Neural progenitor cell (in vitro differentiated cells): Measurements from ENCODE around the gene RPL12. TPM values are rescaled to one million over a fixed set of nuclear protein-coding genes. Genes with fewer than 3 reads are reported as not detected.
A peak's percentile ranks its signal among the peaks of the same experiment; 100 is the strongest.

Source experiments
- DNase-seq: peaks from one replicate; pipeline ENCODE4 v3.0.0-alpha.2; 2016; ENCODE audit warnings: low spot score
- H2AFZ ChIP-seq: fragments of 200-600 bp; sonication (generic); replicated peaks from 2 replicates; pipeline ENCODE4 v1.6.1; 2016; ENCODE audit warnings: antibody characterized with exemption
- H3F3A ChIP-seq: fragments of 200-600 bp; sonication (generic); 2 replicates; pipeline ENCODE4 v1.6.1; 2016; ENCODE audit warnings: antibody characterized with exemption, low read depth
- H3K27ac ChIP-seq: fragments of 200-600 bp; sonication (generic); 2 replicates; pipeline ENCODE4 v1.5.1; 2016; ENCODE audit warnings: mild to moderate bottlenecking
- H3K27me3 ChIP-seq: fragments of 200-600 bp; sonication (generic); 2 replicates; pipeline ENCODE4 v1.6.1; 2016; ENCODE audit warnings: mild to moderate bottlenecking, moderate library complexity
- H3K36me3 ChIP-seq: fragments of 200-600 bp; sonication (generic); 2 replicates; pipeline ENCODE4 v1.5.1; 2016
- H3K4me1 ChIP-seq: fragments of 200-600 bp; sonication (generic); 2 replicates; pipeline ENCODE4 v1.6.1; 2016; ENCODE audit warnings: mixed run types
- H3K4me2 ChIP-seq: fragments of 200-600 bp; sonication (generic); 2 replicates; pipeline ENCODE4 v1.6.1; 2016
- H3K4me3 ChIP-seq: fragments of 200-600 bp; sonication (generic); 2 replicates; pipeline ENCODE4 v1.5.1; 2016
- H3K79me2 ChIP-seq: fragments of 200-600 bp; sonication (generic); 2 replicates; pipeline ENCODE4 v1.6.1; 2016; ENCODE audit warnings: low read depth
- H3K9ac ChIP-seq: fragments of 200-600 bp; sonication (generic); 2 replicates; pipeline ENCODE4 v1.6.1; 2016
- H3K9me3 ChIP-seq: fragments of 200-600 bp; sonication (generic); 2 replicates; pipeline ENCODE4 v1.5.1; 2016; ENCODE audit warnings: low read depth
- H4K20me1 ChIP-seq: fragments of 200-600 bp; sonication (generic); 2 replicates; pipeline ENCODE4 v1.6.1; 2016; ENCODE audit warnings: low read depth
- H3K27ac Mint-ChIP-seq: 3 replicates; pipeline ENCODE4 v1.8.0; 2021; ENCODE audit warnings: mixed read lengths
- H3K27me3 Mint-ChIP-seq: 2 replicates; pipeline ENCODE4 v1.8.0; 2022; ENCODE audit warnings: low read depth, mild to moderate bottlenecking, inconsistent platforms, moderate library complexity, mixed read lengths; ENCODE audit not compliant: insufficient read depth
- H3K36me3 Mint-ChIP-seq: 3 replicates; pipeline ENCODE4 v1.8.0; 2021; ENCODE audit warnings: mixed read lengths
- H3K4me1 Mint-ChIP-seq: 3 replicates; pipeline ENCODE4 v1.8.0; 2021; ENCODE audit warnings: mixed read lengths
- H3K4me3 Mint-ChIP-seq: 3 replicates; pipeline ENCODE4 v1.8.0; 2021; ENCODE audit warnings: mild to moderate bottlenecking, moderate library complexity, mixed read lengths
- H3K9me3 Mint-ChIP-seq: 3 replicates; pipeline ENCODE4 v1.8.0; 2020; ENCODE audit warnings: mixed read lengths
- CTCF ChIP-seq: fragments of 200-600 bp; sonication (generic); IDR thresholded peaks from 2 replicates; pipeline ENCODE4 v1.5.1; 2017; ENCODE audit warnings: antibody characterized with exemption, mild to moderate bottlenecking
- EZH2 ChIP-seq: fragments of 200-600 bp; sonication (generic); IDR thresholded peaks from 2 replicates; pipeline ENCODE4 v1.6.1; 2017; ENCODE audit warnings: antibody characterized with exemption, mild to moderate bottlenecking, moderate library complexity
- EZH2phosphoT487 ChIP-seq: fragments of 200-600 bp; sonication (generic); IDR thresholded peaks from 2 replicates; pipeline ENCODE4 v1.6.1; 2017; ENCODE audit warnings: antibody characterized with exemption
- total RNA-seq: library from RNA; depleted of rRNA; stranded (reverse); fragments of >200 nt; gene quantifications from 2 replicates; pipeline ENCODE4 v1.2.3, GENCODE V29; 2015; ENCODE audit warnings: low replicate concordance

Gene RPL12
- total RNA-seq, 1 donor from 2014 or later, result 2,064 TPM

DNA sequence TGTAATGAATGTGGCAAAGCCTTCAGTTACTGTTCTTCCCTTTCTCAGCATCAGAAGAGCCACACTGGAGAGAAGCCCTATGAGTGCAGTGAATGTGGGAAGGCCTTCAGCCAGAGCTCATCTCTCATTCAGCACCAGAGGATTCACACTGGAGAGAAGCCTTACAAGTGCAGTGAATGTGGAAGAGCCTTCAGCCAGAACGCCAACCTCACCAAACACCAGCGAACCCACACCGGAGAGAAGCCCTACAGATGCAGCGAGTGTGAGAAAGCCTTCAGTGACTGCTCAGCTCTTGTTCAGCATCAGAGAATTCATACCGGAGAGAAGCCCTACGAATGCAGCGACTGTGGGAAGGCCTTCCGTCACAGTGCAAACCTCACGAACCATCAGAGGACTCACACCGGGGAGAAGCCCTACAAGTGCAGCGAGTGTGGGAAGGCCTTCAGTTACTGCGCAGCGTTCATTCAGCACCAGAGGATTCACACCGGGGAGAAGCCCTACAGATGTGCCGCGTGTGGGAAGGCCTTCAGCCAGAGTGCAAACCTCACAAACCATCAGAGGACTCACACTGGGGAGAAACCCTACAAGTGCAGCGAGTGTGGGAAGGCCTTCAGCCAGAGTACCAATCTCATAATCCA lies 6.8 kb downstream of the RPL12 start:
- Histone ChIP-seq H3K4me1 (peaks cover 10% of the 10 kb centered on the region), H3F3A (peaks cover 55% of the 10 kb centered on the region), H3K4me2 (no peak overlapping the region), H3K4me3 (no peak overlapping the region), H3K27me3 (no peaks in the 10 kb centered on the region), H4K20me1 (peaks cover 25% of the 10 kb centered on the region), H2AFZ (no peak overlapping the region), H3K9ac (no peak overlapping the region), H3K36me3 (peaks cover 17% of the 10 kb centered on the region), H3K9me3 (no peaks in the 10 kb centered on the region), H3K79me2 (peaks cover 24% of the 10 kb centered on the region), H3K27ac (no peak overlapping the region)
- Mint-ChIP-seq H3K4me3 (no peak overlapping the region), H3K4me1 (peaks cover 9% of the 10 kb centered on the region), H3K27me3 (peaks cover 4% of the 10 kb centered on the region), H3K9me3 (peaks cover 6% of the 10 kb centered on the region), H3K27ac (no peak overlapping the region), H3K36me3 (peaks cover 69% of the 10 kb centered on the region)
- DNase-seq, result no peak
- TF ChIP-seq CTCF (no peak), EZH2 (no peak), EZH2phosphoT487 (no peak)

DNA sequence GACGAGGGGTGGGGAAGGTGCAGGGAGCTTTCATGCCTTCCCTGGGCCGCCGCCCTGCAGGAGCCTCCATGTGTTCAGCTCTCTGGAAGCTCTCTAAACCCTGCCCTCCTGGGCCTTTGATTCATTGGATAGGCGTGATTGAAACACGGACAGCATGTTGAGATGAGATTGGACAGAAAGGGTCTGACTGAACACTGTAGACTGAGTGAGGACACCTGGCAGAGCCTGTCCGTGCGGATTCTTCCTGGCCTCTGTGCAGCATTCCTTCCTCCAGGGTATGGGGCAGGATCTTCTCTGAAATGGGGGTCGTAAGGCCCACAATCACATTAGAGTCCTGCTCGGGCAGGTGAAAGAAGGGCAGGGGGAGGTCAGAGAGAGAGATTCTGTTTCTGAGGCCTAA lies 12.8 kb downstream of the RPL12 start:
- H2AFZ ChIP-seq, result no peak overlapping the region
- no peaks in the 10 kb centered on the region for H3K4me1 Mint-ChIP-seq
- H3K9me3 Mint-ChIP-seq, result no peaks in the 10 kb centered on the region
- no peak overlapping the region for H3K4me3 Mint-ChIP-seq
- H3K4me1 ChIP-seq, result no peaks in the 10 kb centered on the region
- TF ChIP-seq CTCF (no peak), EZH2phosphoT487 (no peak), EZH2 (no peak)
- no peaks in the 10 kb centered on the region for H3K79me2 ChIP-seq
- no peak overlapping the region for H3K27ac Mint-ChIP-seq
- H3K27me3 ChIP-seq, result no peaks in the 10 kb centered on the region
- H4K20me1 ChIP-seq, result no peaks in the 10 kb centered on the region
- H3K4me2 ChIP-seq, result no peak overlapping the region
- no peak overlapping the region for H3K9ac ChIP-seq
- H3K9me3 ChIP-seq, result no peaks in the 10 kb centered on the region
- no peak overlapping the region for H3K4me3 ChIP-seq
- H3K36me3 ChIP-seq, result no peaks in the 10 kb centered on the region
- peaks cover 43% of the 10 kb centered on the region for H3K36me3 Mint-ChIP-seq
- no peaks in the 10 kb centered on the region for H3K27me3 Mint-ChIP-seq
- no peak overlapping the region for H3K27ac ChIP-seq
- no peaks in the 10 kb centered on the region for H3F3A ChIP-seq
- no peak for DNase-seq

- no peaks in the 10 kb centered on the region for H3K36me3 ChIP-seq
- TF ChIP-seq EZH2phosphoT487 (no peak), EZH2 (no peak), CTCF (no peak)
- H3K79me2 ChIP-seq, result no peaks in the 10 kb centered on the region
- H3K27ac ChIP-seq, result no peak overlapping the region
- H2AFZ ChIP-seq, result no peak overlapping the region
- no peaks in the 10 kb centered on the region for H4K20me1 ChIP-seq
- no peaks in the 10 kb centered on the region for H3K9me3 ChIP-seq
- Mint-ChIP-seq H3K27ac (peak overlapping the region; percentile 61), H3K9me3 (no peaks in the 10 kb centered on the region), H3K36me3 (peaks cover 42% of the 10 kb centered on the region), H3K27me3 (no peaks in the 10 kb centered on the region), H3K4me1 (no peaks in the 10 kb centered on the region), H3K4me3 (no peak overlapping the region)
- no peak overlapping the region for H3K4me2 ChIP-seq
- H3K4me3 ChIP-seq, result no peak overlapping the region
- no peaks in the 10 kb centered on the region for H3F3A ChIP-seq
- no peak for DNase-seq
- no peaks in the 10 kb centered on the region for H3K4me1 ChIP-seq
- no peaks in the 10 kb centered on the region for H3K27me3 ChIP-seq
- H3K9ac ChIP-seq, result no peak overlapping the region
Measured at GRCh38 chr9:127437497-127438264, 13.5 kb downstream of the RPL12 start.
